IPS-20b (cell line): ENCODE data around the gene ESPN.

Experiments
- H3K27ac ChIP-seq: one replicate; pipeline ENCODE4 v1.5.1; 2013; ENCODE audit warnings: low read length
- H3K27me3 ChIP-seq: 2 replicates; pipeline ENCODE4 v1.6.1; 2013; ENCODE audit warnings: mild to moderate bottlenecking, low read length, inconsistent platforms; ENCODE audit not compliant: insufficient read depth
- H3K36me3 ChIP-seq: 2 replicates; pipeline ENCODE4 v1.6.1; 2013; ENCODE audit warnings: low read depth, mild to moderate bottlenecking, inconsistent platforms, low read length, moderate library complexity; ENCODE audit not compliant: insufficient read depth
- H3K4me1 ChIP-seq: 2 replicates; pipeline ENCODE4 v1.6.1; 2013; ENCODE audit warnings: mild to moderate bottlenecking, control low read depth, inconsistent platforms, low read length, moderate library complexity; ENCODE audit not compliant: insufficient read depth
- H3K4me3 ChIP-seq: 2 replicates; pipeline ENCODE4 v1.5.1; 2013; ENCODE audit warnings: mild to moderate bottlenecking, low read length, inconsistent platforms
- H3K9ac ChIP-seq: 2 replicates; pipeline ENCODE4 v1.6.1; 2013; ENCODE audit warnings: low read depth, mild to moderate bottlenecking, inconsistent platforms, low read length, moderate library complexity
- H3K9me3 ChIP-seq: 2 replicates; pipeline ENCODE4 v1.6.1; 2013; ENCODE audit warnings: mild to moderate bottlenecking, low read depth, low read length, inconsistent platforms; ENCODE audit not compliant: insufficient read depth

ESPN gene

GRCh38 chr1:6501279-6501813 is 76.8 kb downstream of the ESPN start:
- no peaks in the 10 kb centered on the region for H3K36me3 ChIP-seq
- H3K4me3 ChIP-seq: no peak overlapping the region
- H3K4me1 ChIP-seq: no peaks in the 10 kb centered on the region; the same call in 1 of the 2 replicates
- no peak overlapping the region for H3K27ac ChIP-seq
- H3K9me3 ChIP-seq: no peaks in the 10 kb centered on the region
- no peak overlapping the region for H3K9ac ChIP-seq
- peaks cover 28% of the 10 kb centered on the region for H3K27me3 ChIP-seq

DNA sequence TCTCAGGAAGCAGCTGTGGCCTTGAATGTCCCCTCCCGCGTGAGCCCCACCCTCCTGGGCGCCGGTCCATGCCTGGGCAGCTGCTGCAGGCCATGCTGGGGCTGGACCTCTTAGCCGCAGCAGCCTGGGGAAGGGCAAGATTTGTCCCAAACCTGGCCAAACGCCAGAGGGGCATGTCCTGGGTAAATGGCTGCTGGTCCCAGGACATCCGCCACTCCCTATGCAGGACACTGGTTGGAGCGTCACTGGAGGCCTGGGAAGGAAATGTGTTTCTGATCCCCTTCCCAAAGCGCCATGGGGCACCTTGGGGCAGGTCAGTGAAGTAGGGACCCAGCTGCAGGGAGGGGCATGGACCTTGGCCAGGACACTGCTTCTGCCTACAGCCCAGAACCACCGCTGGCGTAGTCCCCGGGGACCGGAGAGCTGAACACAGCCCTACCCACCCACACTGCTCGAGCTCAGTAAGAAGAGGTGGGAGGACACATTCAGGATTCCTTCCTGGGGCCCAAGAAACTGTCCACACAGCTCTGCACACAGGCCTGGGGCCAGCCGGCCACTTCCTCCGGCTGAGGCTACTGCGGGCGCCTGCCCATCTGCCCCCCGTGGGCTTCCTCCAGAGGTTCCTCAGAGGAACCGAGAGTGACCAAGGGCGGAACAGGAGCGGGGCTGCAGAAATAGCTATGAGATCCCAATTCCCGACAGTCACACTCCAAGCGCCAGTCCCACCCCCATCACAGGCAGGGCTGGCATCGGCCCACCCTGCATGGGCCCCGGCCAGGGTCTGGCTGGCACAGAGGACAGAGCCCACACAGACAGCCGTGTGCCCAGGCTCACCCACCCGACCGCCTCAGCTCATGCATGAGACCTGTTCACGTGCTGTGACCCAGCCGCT is 77.7 kb downstream of the ESPN start:
- H3K9me3 ChIP-seq: no peaks in the 10 kb centered on the region
- no peaks in the 10 kb centered on the region for H3K4me1 ChIP-seq
- no peak overlapping the region for H3K4me3 ChIP-seq
- H3K27me3 ChIP-seq: peaks cover 21% of the 10 kb centered on the region
- no peak overlapping the region for H3K9ac ChIP-seq
- H3K27ac ChIP-seq: no peak overlapping the region
- H3K36me3 ChIP-seq: no peaks in the 10 kb centered on the region

DNA sequence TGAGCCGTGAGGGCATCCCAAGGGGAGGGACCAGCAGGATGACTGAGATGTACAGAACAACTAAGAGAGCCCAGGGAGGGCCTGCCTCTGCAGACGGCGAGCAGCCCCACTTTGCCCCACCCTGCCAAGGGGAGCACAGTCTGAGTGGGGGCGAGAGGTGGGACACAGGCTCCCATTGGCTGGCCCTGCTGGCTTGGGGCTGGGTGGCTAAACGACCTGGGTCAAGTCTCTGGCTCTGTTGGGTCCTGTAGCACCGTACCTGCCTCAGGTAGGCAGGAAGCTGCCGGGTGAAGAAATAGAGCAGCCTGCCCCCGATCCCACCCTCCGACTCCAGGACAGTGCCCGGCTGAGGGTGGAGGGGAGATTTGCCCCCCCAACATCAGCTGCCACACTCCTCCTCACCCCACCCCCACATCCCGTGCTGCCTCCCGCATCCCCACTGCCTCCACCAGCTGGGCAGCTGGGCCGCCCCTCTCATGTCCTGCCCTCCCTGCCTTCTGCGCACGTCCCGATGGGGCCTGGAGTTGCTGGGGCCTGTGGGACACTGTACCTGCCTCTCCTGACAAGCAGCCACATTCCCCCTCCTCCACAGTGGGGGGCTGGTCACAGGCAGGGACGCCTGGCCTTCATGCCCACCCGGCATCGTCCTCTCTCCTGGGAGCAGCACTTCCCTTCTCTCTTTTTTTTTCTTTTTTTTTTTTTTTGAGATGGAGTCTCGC is 79.5 kb downstream of the ESPN start:
- no peaks in the 10 kb centered on the region for H3K4me1 ChIP-seq

GRCh38 chr1:6504887-6505286 is 80.3 kb downstream of the ESPN start:
- Histone ChIP-seq H3K27me3 (no peaks in the 10 kb centered on the region), H3K36me3 (no peaks in the 10 kb centered on the region), H3K27ac (no peak overlapping the region), H3K9ac (no peak overlapping the region), H3K4me3 (no peak overlapping the region), H3K9me3 (no peaks in the 10 kb centered on the region), H3K4me1 (no peaks in the 10 kb centered on the region)

More for the DNA sequence above, 79.5 kb downstream of the ESPN start:
- Histone ChIP-seq H3K36me3 (no peaks in the 10 kb centered on the region), H3K27ac (no peak overlapping the region), H3K4me3 (no peak overlapping the region), H3K9me3 (no peaks in the 10 kb centered on the region), H3K27me3 (peaks cover 5% of the 10 kb centered on the region), H3K9ac (no peak overlapping the region)

GRCh38 chr1:6505367-6506209 is 81.0 kb downstream of the ESPN start:
- H3K27me3 ChIP-seq: no peaks in the 10 kb centered on the region
- H3K27ac ChIP-seq: no peak overlapping the region
- H3K9me3 ChIP-seq: no peaks in the 10 kb centered on the region
- no peak overlapping the region for H3K4me3 ChIP-seq
- no peaks in the 10 kb centered on the region for H3K4me1 ChIP-seq
- H3K9ac ChIP-seq: no peak overlapping the region
- no peaks in the 10 kb centered on the region for H3K36me3 ChIP-seq

DNA sequence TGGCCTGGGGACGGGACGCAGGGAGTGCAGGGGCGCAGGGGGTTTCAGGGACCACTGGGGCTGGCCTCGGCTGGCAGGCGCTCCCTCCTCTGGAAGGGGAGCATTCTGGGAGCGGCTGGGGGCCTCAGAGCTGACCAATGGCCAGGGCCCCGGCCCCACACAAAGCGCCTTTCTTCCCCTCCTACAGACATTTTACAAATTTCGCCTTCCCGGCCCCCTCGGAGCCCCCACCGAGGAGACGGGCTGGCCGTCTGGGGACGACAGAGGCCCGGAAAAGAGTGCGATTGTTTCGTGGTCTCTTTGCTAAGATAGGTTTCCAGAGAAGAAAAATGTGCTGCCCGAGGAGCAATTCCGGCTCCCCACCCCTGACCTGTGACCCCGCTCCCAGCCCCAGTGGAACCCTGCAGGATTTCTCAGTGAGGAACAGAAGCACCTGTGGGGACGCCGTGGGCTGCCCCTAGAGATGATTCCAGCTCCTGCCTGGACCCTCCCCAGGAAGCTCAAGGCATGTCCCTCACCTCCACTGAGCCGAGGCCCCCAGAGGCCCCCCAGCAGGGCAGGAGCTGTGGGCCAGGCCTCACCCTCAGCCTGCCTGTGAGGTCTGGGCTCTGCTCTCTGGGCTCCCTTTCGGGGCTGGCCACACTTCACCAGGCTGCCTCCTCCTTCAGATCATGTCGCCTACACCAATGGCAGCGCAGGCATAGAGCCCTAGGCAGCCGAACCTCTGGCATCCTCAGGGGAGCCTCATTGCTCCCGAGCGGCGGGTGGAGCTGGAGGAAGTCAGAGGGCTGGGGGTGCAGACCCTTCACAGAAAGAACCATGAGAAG is 81.8 kb downstream of the ESPN start:
- H3K27ac ChIP-seq: no peak overlapping the region

DNA sequence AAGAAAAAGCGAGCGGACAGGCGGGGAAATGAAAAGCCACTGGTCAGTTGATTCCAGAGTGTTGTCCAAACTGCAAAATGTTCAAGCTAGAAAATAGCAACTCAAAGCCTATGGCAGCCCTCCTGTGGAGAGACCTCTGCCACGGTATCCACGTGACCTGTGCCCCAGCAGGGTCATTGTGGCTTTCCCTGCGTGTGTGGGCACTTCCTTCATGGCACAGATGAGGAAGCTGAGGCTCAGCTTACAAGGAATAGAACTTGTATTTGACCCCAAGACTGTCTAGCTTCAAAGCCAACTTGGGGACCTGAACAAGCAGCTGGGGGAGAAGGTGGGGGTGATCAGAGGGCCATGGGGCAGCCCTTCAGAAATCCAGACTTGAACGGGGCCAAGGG is 82.5 kb downstream of the ESPN start:
- H3K27me3 ChIP-seq: no peaks in the 10 kb centered on the region
- H3K9me3 ChIP-seq: no peaks in the 10 kb centered on the region
- H3K4me1 ChIP-seq: no peaks in the 10 kb centered on the region
- no peak overlapping the region for H3K9ac ChIP-seq
- no peaks in the 10 kb centered on the region for H3K36me3 ChIP-seq
- H3K4me3 ChIP-seq: no peak overlapping the region
- H3K27ac ChIP-seq: no peak overlapping the region

More for the DNA sequence above, 81.8 kb downstream of the ESPN start:
- Histone ChIP-seq H3K27me3 (no peaks in the 10 kb centered on the region), H3K4me3 (no peak overlapping the region), H3K36me3 (no peaks in the 10 kb centered on the region), H3K9ac (no peak overlapping the region), H3K4me1 (no peaks in the 10 kb centered on the region), H3K9me3 (no peaks in the 10 kb centered on the region)

DNA sequence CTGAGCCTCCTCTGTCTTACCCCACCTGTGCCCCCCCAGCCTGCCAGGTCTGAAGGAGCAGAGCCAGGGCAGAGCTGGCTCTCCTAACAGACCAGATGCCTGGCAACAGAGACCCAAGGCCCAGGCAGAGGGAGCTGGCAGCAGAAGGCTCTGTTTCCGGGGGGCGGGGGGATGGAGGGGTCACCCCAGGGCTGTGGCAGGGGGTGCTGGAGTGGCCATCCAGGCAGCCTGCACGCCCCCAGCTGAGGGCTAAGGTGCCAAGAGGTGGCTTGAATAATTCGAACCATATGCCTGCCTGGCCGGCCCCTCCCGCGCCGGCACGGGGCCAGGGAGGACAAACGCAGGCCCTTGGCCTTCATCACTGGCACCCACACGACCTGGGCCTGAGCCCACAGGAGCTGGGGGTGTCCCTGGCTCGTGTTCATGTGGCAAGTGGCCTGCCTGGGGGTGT is 82.9 kb downstream of the ESPN start:
- Histone ChIP-seq H3K36me3 (no peaks in the 10 kb centered on the region), H3K27ac (no peak overlapping the region), H3K9ac (no peak overlapping the region), H3K27me3 (no peaks in the 10 kb centered on the region), H3K9me3 (no peaks in the 10 kb centered on the region), H3K4me3 (no peak overlapping the region), H3K4me1 (no peaks in the 10 kb centered on the region)

DNA sequence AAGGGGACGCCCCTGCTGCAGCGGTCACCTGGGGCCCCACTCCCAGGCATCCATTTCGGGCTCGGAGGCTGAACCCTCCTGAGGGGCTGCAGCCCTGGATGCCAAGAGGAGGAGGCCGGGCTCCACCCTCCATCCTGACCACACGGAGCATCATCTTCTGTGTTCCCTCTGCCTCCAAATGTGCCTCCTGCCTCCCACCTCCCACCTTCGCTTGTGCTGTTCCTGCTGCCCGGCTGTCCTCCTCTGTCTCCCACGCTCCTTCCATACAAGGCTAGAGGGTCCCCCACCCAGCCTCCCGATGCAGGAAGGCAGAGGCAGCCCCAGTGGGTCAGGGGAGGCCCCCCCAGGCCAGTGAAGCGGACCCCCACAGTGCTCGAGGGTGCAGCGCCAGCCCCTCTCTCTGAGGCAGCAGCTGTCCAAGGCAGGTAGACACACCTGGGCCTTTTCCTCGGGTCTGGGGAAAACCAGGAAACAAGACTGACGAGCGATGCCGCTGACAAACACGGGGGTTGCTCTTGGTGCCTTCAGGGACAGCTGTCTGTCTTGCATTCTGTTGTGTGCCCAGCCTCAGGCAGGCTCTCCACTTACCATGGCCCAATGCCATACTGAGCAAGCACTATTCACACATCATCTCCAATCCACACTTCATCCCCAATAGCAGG is 83.7 kb downstream of the ESPN start:
- Histone ChIP-seq H3K9ac (no peak overlapping the region), H3K4me1 (no peaks in the 10 kb centered on the region), H3K4me3 (no peak overlapping the region), H3K27ac (no peak overlapping the region), H3K27me3 (no peaks in the 10 kb centered on the region), H3K36me3 (no peaks in the 10 kb centered on the region), H3K9me3 (no peaks in the 10 kb centered on the region)

DNA sequence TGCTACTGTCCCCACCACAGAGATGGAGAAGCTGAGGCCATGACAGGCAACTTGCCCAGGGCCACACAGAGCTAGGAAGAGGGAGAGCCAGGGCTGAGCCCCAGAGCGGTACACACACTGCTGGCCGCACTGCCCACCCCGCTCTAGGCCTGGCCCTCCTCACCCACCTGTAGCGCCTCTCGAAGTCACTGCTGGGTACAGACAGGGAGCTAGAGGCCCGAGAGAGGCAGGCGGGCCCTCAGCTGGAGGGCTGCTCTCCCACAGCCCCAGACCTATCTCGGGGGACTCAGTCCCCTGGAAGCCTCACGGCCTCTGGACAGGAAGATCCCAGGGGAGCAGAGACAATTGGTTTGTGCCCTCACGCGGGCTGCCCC is 84.2 kb downstream of the ESPN start:
- Histone ChIP-seq H3K4me3 (no peak overlapping the region), H3K9ac (no peak overlapping the region), H3K27me3 (no peaks in the 10 kb centered on the region), H3K9me3 (no peaks in the 10 kb centered on the region), H3K36me3 (no peaks in the 10 kb centered on the region), H3K4me1 (no peaks in the 10 kb centered on the region), H3K27ac (no peak overlapping the region)
